SK-N-MC (cell line): ENCODE measurements around the gene MMS19.

Experiments
- DNase-seq: peaks from one replicate; pipeline ENCODE4 v3.0.0-alpha.2; 2011; ENCODE audit warnings: low read depth, low spot score
- H3K27ac ChIP-seq: fragments of 200-600 bp; sonication (generic); 2 replicates; pipeline ENCODE4 v1.5.1; 2016; ENCODE audit warnings: mixed run types
- H3K36me3 ChIP-seq: fragments of 200-600 bp; sonication (generic); 2 replicates; pipeline ENCODE4 v1.6.1; 2017; ENCODE audit warnings: antibody characterized with exemption, low read length, mixed read lengths; ENCODE audit not compliant: insufficient read depth
- H3K4me3 ChIP-seq: fragments of 200-600 bp; sonication (generic); 2 replicates; pipeline ENCODE4 v1.5.1; 2016
- H3K9ac ChIP-seq: fragments of 200-600 bp; sonication (generic); 2 replicates; pipeline ENCODE4 v1.8.0; 2017; ENCODE audit warnings: mixed run types, mixed read lengths; ENCODE audit not compliant: insufficient read length
- H3K9me3 ChIP-seq: fragments of 200-600 bp; sonication (generic); 2 replicates; pipeline ENCODE4 v1.6.1; 2017; ENCODE audit warnings: low read depth, mild to moderate bottlenecking, antibody characterized with exemption, low read length, moderate library complexity, mixed read lengths
- EZH2 ChIP-seq: fragments of 200-600 bp; sonication (generic); IDR thresholded peaks from one replicate; pipeline ENCODE4 v1.6.1; 2017; ENCODE audit warnings: antibody characterized with exemption
- FOXP2 ChIP-seq: optimal IDR thresholded peaks from 2 replicates; pipeline ENCODE3; 2011; ENCODE audit warnings: mild to moderate bottlenecking, moderate library complexity; ENCODE audit not compliant: insufficient read depth; ENCODE audit errors: extremely low read length, control extremely low read depth
- POLR2AphosphoS5 ChIP-seq: IDR thresholded peaks from 2 replicates; pipeline ENCODE4 v1.6.1; 2012; ENCODE audit warnings: mild to moderate bottlenecking, low read depth, low read length, borderline replicate concordance

The MMS19 gene

DNA sequence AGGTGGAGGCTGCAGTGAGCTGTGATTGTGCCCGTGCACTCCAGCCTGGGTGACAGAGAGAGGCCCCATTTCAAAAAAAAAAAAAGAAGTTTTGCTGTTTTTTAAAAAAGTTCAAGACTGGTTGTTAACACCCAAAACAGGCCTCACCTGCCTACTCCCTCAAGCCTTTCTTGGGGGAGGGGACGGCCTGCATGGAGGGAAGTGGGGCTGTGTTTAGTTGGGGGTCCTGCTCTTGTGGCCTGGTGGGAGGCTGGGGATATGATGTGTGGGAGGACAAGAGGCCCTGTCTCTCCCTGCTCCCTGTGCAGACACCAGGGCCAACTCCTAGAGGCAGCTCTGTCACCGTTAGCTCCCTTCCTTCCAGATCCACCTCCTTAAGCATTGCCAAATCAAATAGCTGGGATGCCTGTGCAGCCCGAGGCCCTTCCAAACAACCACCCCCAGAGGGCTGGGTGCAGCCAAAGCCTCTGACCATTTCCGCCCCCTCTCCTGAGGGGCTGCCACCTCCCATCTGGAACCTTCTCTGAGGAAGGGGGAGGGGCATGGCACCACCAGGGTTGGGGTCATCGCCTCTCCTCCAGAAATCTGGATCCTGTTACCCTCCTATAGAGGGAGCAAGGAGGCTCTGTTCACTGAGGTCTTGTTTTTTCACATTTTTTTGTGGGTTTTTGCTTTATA lies 41.4 kb upstream of the MMS19 start:
- no peak for DNase-seq
- H3K36me3 ChIP-seq = no peaks in the 10 kb centered on the region
- H3K9ac ChIP-seq = no peak overlapping the region
- H3K9me3 ChIP-seq = no peaks in the 10 kb centered on the region
- no peak overlapping the region for H3K27ac ChIP-seq
- TF ChIP-seq FOXP2 (no peak), EZH2 (no peak), POLR2AphosphoS5 (no peak)
- H3K4me3 ChIP-seq = no peak overlapping the region

DNA sequence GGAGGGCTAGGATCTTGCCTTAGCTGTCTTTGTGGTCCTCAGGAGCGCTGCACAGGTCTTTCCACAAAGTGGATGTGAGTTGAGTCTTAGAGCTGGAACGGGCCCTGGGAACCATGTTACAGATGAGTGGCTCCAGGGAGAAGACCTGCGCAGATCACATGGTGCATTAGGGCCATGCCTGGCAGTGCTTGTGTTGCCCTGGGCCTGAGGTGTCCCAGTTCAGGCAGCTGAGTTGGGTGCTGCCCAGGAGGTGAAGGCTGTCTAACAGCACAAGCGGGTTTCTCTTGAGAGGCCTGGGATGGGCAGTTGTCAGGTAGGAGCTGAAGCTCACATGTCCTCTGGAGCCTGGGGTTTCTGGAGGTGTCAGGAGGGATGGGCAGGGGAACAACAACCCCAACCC lies 40.6 kb upstream of the MMS19 start:
- no peak for DNase-seq
- Histone ChIP-seq H3K9ac (no peak overlapping the region), H3K9me3 (no peaks in the 10 kb centered on the region), H3K36me3 (no peaks in the 10 kb centered on the region), H3K27ac (no peak overlapping the region), H3K4me3 (no peak overlapping the region)
- TF ChIP-seq POLR2AphosphoS5 (no peak), FOXP2 (no peak), EZH2 (no peak)

GRCh38 chr10:97538411-97538810 lies 40.2 kb upstream of the MMS19 start:
- no peak overlapping the region for H3K9ac ChIP-seq
- H3K27ac ChIP-seq = no peak overlapping the region
- TF ChIP-seq EZH2 = no peak
- no peak for TF ChIP-seq POLR2AphosphoS5
- no peak for TF ChIP-seq FOXP2
- no peak overlapping the region for H3K4me3 ChIP-seq
- H3K36me3 ChIP-seq = no peaks in the 10 kb centered on the region
- no peaks in the 10 kb centered on the region for H3K9me3 ChIP-seq
- DNase-seq = no peak

- DNase-seq = no peak
- no peak overlapping the region for H3K27ac ChIP-seq
- TF ChIP-seq EZH2 = no peak
- no peak for TF ChIP-seq POLR2AphosphoS5
- no peak for TF ChIP-seq FOXP2
- H3K36me3 ChIP-seq = no peaks in the 10 kb centered on the region
- no peak overlapping the region for H3K4me3 ChIP-seq
- no peak overlapping the region for H3K9ac ChIP-seq
- H3K9me3 ChIP-seq = no peaks in the 10 kb centered on the region
Observed at GRCh38 chr10:97537186-97537869, 39.1 kb upstream of the MMS19 start.

DNA sequence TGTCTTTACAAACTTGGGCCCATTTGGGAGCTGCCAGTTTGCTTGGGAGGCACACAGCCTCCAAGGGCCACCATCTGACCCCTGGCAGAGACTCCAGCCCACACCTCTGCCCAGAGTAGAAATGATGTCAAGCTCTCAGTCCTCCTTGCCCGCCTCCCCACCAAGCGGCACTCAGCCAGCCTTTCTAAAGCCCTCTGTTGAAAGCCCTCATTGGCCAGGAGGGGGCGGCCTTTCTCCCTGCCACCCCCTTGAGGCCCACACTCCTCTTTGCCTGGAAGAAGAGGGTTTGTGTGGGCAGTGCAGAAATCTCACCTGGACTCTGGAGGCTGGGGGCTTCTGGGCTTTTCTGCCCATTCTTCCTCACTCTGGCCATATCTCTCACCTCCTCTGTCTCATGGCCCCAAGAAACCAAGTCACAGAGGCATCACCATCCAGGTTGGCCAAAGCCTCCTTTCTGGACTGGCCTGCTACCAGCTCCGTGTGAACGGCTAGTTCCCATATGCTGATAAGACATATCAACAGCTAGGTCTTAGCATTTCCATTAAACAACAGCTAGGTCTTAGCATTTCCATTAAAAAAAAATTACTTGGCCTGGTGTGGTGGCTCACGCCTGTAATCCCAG lies 36.6 kb upstream of the MMS19 start:
- Histone ChIP-seq H3K9me3 (no peaks in the 10 kb centered on the region), H3K4me3 (no peak overlapping the region), H3K36me3 (no peaks in the 10 kb centered on the region), H3K27ac (no peak overlapping the region), H3K9ac (no peak overlapping the region)
- TF ChIP-seq FOXP2 (no peak), EZH2 (no peak), POLR2AphosphoS5 (no peak)
- no peak for DNase-seq

DNA sequence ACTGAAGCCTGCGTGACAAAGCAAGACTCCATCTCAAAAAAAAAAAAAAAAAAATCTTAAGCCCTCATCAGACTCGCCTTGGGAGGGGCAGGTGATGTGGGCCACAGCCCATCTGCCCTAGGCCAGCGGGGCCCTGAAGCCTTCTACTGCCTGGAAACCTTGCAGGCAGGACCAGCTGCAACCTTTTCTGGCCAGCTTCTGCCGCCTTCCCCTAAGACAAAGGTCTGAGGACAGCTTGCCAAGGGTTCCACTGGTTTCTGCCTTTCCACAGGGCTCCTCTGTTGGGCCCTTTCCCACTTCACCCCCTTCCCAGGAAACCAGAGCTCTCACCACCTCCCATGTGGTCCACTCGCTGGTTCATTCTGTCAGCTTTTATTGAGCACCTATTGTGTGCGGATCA lies 35.7 kb upstream of the MMS19 start:
- Histone ChIP-seq H3K27ac (no peak overlapping the region), H3K9ac (no peak overlapping the region), H3K9me3 (no peaks in the 10 kb centered on the region), H3K36me3 (no peaks in the 10 kb centered on the region), H3K4me3 (no peak overlapping the region)
- no peak for DNase-seq
- TF ChIP-seq FOXP2 = no peak
- TF ChIP-seq POLR2AphosphoS5 = no peak
- TF ChIP-seq EZH2 = no peak

DNA sequence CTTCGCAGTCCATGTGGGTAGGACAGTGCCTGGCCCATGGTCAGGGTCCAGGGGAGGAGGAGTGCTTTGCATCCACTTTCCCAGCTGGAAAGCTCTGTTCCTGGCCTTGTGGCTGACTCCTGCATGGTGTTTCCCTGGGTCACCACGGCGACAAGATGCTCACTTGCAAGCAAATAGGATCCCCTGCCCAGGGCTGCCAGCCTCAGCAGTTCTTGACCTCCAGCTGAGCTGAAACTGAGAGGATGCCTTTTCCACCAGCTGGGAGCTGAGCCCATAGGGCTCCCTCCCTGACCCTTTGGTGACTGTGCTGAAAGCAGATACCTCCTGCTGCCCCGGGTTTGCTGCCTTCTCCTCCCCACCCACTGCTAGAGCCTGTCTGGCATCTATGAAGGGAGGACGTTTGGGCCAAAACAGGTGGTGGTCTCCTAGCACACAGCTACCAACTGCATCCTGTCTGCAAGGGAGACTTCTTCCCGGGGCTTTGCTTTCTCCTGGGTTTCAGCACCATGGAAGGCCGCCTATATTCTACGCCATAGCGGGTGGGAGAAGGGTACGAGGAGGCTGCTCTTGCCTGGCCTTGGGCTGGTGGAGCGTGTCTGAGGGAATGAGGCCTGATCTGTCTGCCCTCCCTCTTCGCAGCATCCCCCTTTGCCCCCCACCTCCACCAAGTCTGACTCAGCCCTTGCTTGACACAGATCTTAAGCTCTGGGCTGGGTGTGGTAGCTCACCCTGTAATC lies 34.9 kb upstream of the MMS19 start:
- no peak for DNase-seq
- no peaks in the 10 kb centered on the region for H3K36me3 ChIP-seq
- TF ChIP-seq POLR2AphosphoS5 (no peak), FOXP2 (no peak), EZH2 (no peak)
- H3K9me3 ChIP-seq = no peaks in the 10 kb centered on the region
- H3K9ac ChIP-seq = no peak overlapping the region
- no peak overlapping the region for H3K27ac ChIP-seq
- no peak overlapping the region for H3K4me3 ChIP-seq

GRCh38 chr10:97531401-97531986 lies 33.3 kb upstream of the MMS19 start:
- no peak overlapping the region for H3K4me3 ChIP-seq
- H3K27ac ChIP-seq = no peak overlapping the region
- no peak overlapping the region for H3K9ac ChIP-seq
- H3K9me3 ChIP-seq = no peaks in the 10 kb centered on the region
- no peak for DNase-seq
- TF ChIP-seq FOXP2 = no peak
- TF ChIP-seq EZH2 = no peak
- no peak for TF ChIP-seq POLR2AphosphoS5
- no peaks in the 10 kb centered on the region for H3K36me3 ChIP-seq
